Stomach (tissue), 9 donors: ENCODE results near the gene FBXL14. TPM values are rescaled to one million over a fixed set of nuclear protein-coding genes. Genes with fewer than 3 reads are reported as not detected.

Experiments used
- DNase-seq, 2 donors: peaks; one replicate each; pipeline versions ENCODE4 v3.0.0 to v3.0.0-alpha.2; 2013 to 2019
- H3K27ac ChIP-seq, 5 donors: fragments of 200-600 bp in 4 of 5; sonication (generic) in 4 of 5; one replicate each; pipeline ENCODE4 v1.5.1; 2013 to 2019; ENCODE audit warnings: mild to moderate bottlenecking in 1 of 5, moderate library complexity in 1 of 5
- H3K27me3 ChIP-seq, 3 donors: fragments of 200-600 bp; sonication (generic); one replicate each; pipeline ENCODE4 v1.5.1; 2017 to 2019; ENCODE audit warnings: mixed run types in 1 of 3
- H3K36me3 ChIP-seq, 4 donors: fragments of 200-600 bp; sonication (generic); 1 replicate in 3 of 4; 2 replicates in 1 of 4; pipeline ENCODE4 v1.5.1; 2016 to 2019
- H3K4me1 ChIP-seq, 4 donors: fragments of 200-600 bp; sonication (generic); one replicate each; pipeline ENCODE4 v1.5.1; 2016 to 2019
- H3K4me3 ChIP-seq, 4 donors: fragments of 200-600 bp; sonication (generic) in 3 of 4; one replicate each; pipeline ENCODE4 v1.5.1; 2016 to 2019; ENCODE audit warnings: mild to moderate bottlenecking in 1 of 4
- H3K9me3 ChIP-seq, 4 donors: fragments of 200-600 bp; sonication (generic); one replicate each; pipeline ENCODE4 v1.5.1; 2016 to 2019
- EP300 ChIP-seq: sonication (generic); formaldehyde crosslinking; IDR thresholded peaks from one replicate; pipeline ENCODE4 v1.6.1; 2017; ENCODE audit warnings: antibody characterized with exemption
- POLR2A ChIP-seq, 4 donors: fragments of 450-650 bp; IDR thresholded peaks; one replicate each; pipeline ENCODE4 v1.6.1; 2016; ENCODE audit warnings: antibody characterized with exemption in 4 of 4, control low read depth in 2 of 4, mild to moderate bottlenecking in 1 of 4, moderate library complexity in 1 of 4
- POLR2AphosphoS5 ChIP-seq, 3 donors: sonication (generic); formaldehyde crosslinking; IDR thresholded peaks; one replicate each; pipeline ENCODE4 v1.6.1; 2016; ENCODE audit warnings: antibody characterized with exemption in 3 of 3
- WGBS, 5 donors: extraction: QIAGEN DNeasy Blood & Tissue Kit in 3 of 5; methylation state at CpG; one replicate each; pipeline versions ENCODE4 v1.1.5 to v1.1.7; 2013 to 2018; 5-methylcytosine and 5-hydroxymethylcytosine counted together
- intact Hi-C: fragments of 100-400 bp; cut with DNase I; formaldehyde crosslinking; loops from one replicate; pipeline ENCODE4 v1.15.1; 2023; ENCODE audit warnings: low total_unique reads
- polyA plus RNA-seq, 3 donors: library from polyadenylated mRNA; stranded (reverse); fragments of 200-250 nt; gene quantifications; one replicate each; pipeline ENCODE4 v1.2.3, GENCODE V29; 2013
- total RNA-seq, 5 donors: library from RNA; depleted of rRNA; stranded (reverse); fragments of >200 nt; gene quantifications; one replicate each; pipeline versions ENCODE4 v1.1.0 to v1.2.3, GENCODE V29; 2014 to 2016
- TF ChIP-seq, protein P1 (sequence below), 7 experiments: fragments of 450-650 bp in 4 of 7; fragments of 200-600 bp in 3 of 7; sonication (generic) in 3 of 7; IDR thresholded peaks; one replicate each; pipeline ENCODE4 v1.5.1; 2016 to 2019; ENCODE audit warnings: antibody characterized with exemption in 7 of 7, control low read depth in 2 of 7, mild to moderate bottlenecking in 1 of 7
- donor health status: healthy with polysubstance abuse.
- donor health status: Bipolar disorder and iron deficiency.
- donor health status: healthy.

FBXL14 gene
- total and polyA plus RNA-seq, 8 donors: 2.6 to 36.2 (median 7.9) TPM; not detected in 1

DNA sequence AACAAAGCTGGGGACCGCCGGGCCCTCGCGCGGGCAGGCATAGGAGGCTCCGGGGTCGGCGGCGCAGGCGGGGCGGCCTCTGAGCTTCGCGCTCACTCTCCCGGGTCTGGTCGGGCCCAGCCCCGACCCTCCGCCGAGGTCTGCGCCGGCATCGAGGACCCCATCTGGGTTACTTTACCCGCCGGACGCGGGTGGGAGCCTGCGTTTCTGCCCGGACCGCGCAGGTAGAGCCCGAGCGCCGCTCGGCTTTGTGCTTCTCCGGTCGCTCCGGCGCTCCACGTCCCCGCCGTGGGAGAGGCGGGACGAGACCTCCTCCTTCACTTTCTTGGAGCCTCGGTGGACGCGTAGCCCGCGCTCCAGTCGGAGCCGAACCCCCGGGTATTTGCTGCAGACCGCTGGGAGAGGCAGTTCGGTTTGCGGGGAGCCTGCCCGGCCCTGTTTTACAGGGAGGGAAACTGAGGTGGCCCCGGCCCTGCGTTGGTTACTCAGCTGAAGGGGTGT lies 63.2 kb downstream of the FBXL14 start:
- peaks cover 0 to 93% (median 46%) of the 10 kb centered on the region in 3 donors for H3K27me3 ChIP-seq
- no peaks in the 10 kb centered on the region for H3K36me3 ChIP-seq
- peak in 1 of 2 donors; percentile 50 for DNase-seq
- H3K9me3 ChIP-seq: no peaks in the 10 kb centered on the region
- peaks cover 13 to 37% (median 27%) of the 10 kb centered on the region in 4 donors for H3K4me1 ChIP-seq
- peak overlapping the region in 3 of 5 donors; percentile 8 to 60 (median 44) for H3K27ac ChIP-seq
- TF ChIP-seq, protein P1, sequence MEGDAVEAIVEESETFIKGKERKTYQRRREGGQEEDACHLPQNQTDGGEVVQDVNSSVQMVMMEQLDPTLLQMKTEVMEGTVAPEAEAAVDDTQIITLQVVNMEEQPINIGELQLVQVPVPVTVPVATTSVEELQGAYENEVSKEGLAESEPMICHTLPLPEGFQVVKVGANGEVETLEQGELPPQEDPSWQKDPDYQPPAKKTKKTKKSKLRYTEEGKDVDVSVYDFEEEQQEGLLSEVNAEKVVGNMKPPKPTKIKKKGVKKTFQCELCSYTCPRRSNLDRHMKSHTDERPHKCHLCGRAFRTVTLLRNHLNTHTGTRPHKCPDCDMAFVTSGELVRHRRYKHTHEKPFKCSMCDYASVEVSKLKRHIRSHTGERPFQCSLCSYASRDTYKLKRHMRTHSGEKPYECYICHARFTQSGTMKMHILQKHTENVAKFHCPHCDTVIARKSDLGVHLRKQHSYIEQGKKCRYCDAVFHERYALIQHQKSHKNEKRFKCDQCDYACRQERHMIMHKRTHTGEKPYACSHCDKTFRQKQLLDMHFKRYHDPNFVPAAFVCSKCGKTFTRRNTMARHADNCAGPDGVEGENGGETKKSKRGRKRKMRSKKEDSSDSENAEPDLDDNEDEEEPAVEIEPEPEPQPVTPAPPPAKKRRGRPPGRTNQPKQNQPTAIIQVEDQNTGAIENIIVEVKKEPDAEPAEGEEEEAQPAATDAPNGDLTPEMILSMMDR (IDR thresholded peaks at IDR 0.05): no peak
- TF ChIP-seq POLR2AphosphoS5 (IDR thresholded peaks at IDR 0.05) (no peak), POLR2A (IDR thresholded peaks at IDR 0.05) (no peak), EP300 (no peak)
- intact Hi-C loops: no loop called here
- peak overlapping the region; percentile 52 to 71 (median 66) for H3K4me3 ChIP-seq
- WGBS, 5 donors: 1 to 4% (median 2%) methylated on average over 7 to 56 of the region's 56 CpGs

DNA sequence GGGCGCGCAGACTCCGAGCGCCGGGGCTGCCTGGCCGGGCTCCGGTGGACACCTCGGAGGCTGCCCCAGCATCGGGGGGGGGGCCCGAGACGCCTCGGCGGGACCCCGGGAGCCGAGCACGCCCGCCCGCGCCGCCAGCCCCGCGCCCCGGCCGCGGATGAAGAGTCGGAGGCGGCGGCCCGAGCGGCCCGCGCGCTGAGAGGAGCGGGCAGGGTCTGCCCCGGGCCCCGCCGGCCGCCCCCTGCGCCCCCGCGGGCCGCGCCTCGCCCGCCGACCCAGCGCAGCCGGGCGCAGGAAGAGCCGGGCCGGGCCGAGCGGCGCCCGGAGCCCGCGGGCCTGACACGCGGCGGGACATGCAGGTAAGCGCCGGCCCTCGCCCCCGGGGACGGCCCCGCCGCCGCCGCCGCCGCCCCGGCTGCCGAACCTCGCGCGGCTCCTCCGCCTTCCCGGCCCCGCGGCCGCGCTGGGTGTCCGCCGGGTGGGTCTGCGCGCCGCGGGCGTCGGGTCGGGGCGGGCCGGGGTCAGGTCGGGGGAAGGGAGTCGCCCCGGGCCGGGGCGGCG lies 63.7 kb downstream of the FBXL14 start:
- peak in 1 of 2 donors; percentile 21 for DNase-seq
- TF ChIP-seq POLR2AphosphoS5 (IDR thresholded peaks at IDR 0.05) (no peak), POLR2A (IDR thresholded peaks at IDR 0.05) (no peak), EP300 (no peak)
- TF ChIP-seq, protein P1 (IDR thresholded peaks at IDR 0.05): no peak
- Histone ChIP-seq H3K4me3 (peak overlapping the region; percentile 62 to 71 (median 66)), H3K36me3 (no peaks in the 10 kb centered on the region), H3K27me3 (peaks cover 0 to 90% (median 44%) of the 10 kb centered on the region in 3 donors), H3K9me3 (no peaks in the 10 kb centered on the region), H3K4me1 (peaks cover 13 to 37% (median 27%) of the 10 kb centered on the region in 4 donors), H3K27ac (peak overlapping the region in 2 of 5 donors; percentile 56 to 61)
- 0 to 1% (median 0%) methylated on average over 15 to 99 of the region's 99 CpGs for WGBS, 5 donors
- intact Hi-C loops: no loop called here

DNA sequence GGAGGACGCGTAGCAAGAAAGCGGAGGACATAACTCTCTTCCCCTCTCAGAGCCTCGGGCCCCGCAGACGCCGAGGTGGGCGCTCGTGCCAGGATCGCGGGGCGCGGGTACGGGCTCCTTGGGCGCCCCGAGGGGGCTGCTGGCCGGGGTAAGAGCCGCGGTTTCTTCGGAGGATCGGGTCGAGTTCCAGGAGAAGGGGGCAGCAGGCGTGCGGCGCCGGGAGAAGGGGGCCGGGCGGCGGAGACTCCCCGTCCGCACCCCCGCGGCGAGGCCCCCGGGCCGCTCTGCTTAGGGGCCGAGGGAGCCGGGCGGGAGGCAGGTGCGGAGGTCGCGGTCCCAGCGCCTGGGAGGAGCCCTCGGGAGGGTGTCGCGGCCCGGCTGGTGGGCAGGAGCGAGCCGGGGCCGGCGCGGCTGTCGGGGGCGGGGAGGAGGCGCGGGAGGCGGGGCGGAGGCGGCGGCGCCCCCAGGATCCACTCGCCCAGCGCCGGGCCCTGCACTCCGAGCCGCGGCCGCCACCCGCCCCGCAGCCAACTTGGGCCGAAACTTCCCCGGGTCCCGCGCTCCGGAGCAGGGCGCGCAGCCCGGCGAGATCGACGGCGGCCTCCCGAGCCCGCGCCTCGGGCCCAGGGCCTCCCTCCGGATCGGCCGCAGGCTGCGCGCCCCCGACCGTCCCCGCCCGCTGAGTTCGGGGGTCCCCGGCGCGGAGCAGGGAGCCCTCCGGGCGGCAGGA lies 64.4 kb downstream of the FBXL14 start:
- intact Hi-C loops: no loop called here
- Histone ChIP-seq H3K36me3 (no peaks in the 10 kb centered on the region), H3K27ac (peak overlapping the region in 3 of 5 donors; percentile 56 to 61 (median 60)), H3K27me3 (peaks cover 0 to 85% (median 44%) of the 10 kb centered on the region in 3 donors), H3K4me1 (peaks cover 13 to 37% (median 27%) of the 10 kb centered on the region in 4 donors), H3K9me3 (no peaks in the 10 kb centered on the region), H3K4me3 (peak overlapping the region; percentile 57 to 71 (median 63))
- DNase-seq: peak in 1 of 2 donors; percentile 70
- TF ChIP-seq POLR2AphosphoS5 (IDR thresholded peaks at IDR 0.05) (no peak), EP300 (no peak), POLR2A (IDR thresholded peaks at IDR 0.05) (no peak)
- TF ChIP-seq, protein P1 (IDR thresholded peaks at IDR 0.05): no peak
- 6 to 20% (median 10%) methylated on average over 31 to 101 of the region's 101 CpGs for WGBS, 5 donors

DNA sequence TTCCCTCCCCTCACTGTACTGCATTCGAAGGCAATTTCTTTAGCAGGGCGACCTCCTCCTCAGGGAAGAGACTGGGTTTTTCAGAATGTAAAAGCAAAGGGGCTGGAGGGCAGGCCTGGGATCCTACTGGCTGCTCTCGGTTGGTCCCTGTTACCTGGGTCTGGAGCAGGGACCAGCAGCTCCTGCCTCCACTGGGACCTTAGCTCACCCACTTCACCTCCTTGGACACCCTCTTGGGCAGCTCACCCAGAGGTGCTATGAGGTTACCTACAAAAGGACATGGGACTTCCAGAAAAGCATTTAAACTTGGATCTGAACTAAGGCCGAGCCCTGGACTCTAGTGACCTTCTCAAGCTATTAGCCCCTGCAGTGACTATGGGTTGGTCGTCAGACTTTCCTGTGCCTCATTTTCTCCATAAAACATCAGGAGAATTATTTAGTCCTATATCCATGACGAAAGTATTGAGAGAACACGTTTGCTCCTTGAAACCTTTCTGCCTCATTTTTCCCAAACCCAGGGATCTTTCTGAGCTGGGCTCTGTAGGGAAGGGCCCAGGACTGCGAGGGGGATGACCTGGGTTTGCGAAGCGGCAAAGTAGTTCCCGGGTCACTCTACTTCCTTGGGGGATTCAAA lies 65.0 kb downstream of the FBXL14 start:
- peak overlapping the region; percentile 57 to 71 (median 63) for H3K4me3 ChIP-seq
- H3K4me1 ChIP-seq: peaks cover 13 to 37% (median 26%) of the 10 kb centered on the region in 4 donors
- no peak for DNase-seq
- H3K9me3 ChIP-seq: no peaks in the 10 kb centered on the region
- 75 to 77% (median 76%) methylated on average over 11 of the region's 11 CpGs for WGBS, 5 donors
- H3K27ac ChIP-seq: peak overlapping the region in 3 of 5 donors; percentile 56 to 61 (median 60)
- no peaks in the 10 kb centered on the region for H3K36me3 ChIP-seq
- intact Hi-C loops: no loop called here
- TF ChIP-seq POLR2AphosphoS5 (IDR thresholded peaks at IDR 0.05): no peak
- TF ChIP-seq EP300: no peak
- TF ChIP-seq, protein P1 (IDR thresholded peaks at IDR 0.05): no peak
- TF ChIP-seq POLR2A (IDR thresholded peaks at IDR 0.05): no peak
- H3K27me3 ChIP-seq: peaks cover 0 to 78% (median 40%) of the 10 kb centered on the region in 3 donors
